Glomerular endothelial cell (primary cell): ENCODE measurements around the gene BACH1. TPM values are rescaled to one million over a fixed set of nuclear protein-coding genes. Genes with fewer than 3 reads are reported as not detected.

Experiments
- DNase-seq: peaks from one replicate; pipeline ENCODE4 v3.0.0-alpha.2; 2011; ENCODE audit warnings: low read depth, low spot score; ENCODE audit errors: extremely low read depth
- total RNA-seq: library from RNA; depleted of rRNA; stranded (reverse); fragments of >200 nt; gene quantifications from 2 replicates; pipeline ENCODE4 v1.2.3, GENCODE V29; 2015

The BACH1 gene
- total RNA-seq, 1 donor from 2014 or later, result 21.5 TPM

- DNase-seq, result no peak
These were observed 9.4 kb upstream of the BACH1 start for GRCh38 chr21:29289317-29289716.

- no peak for DNase-seq
These were observed 8.5 kb upstream of the BACH1 start for GRCh38 chr21:29290240-29290639.

GRCh38 chr21:29293495-29293894 lies 5.2 kb upstream of the BACH1 start:
- DNase-seq, result no peak

GRCh38 chr21:29295066-29295650 lies 3.6 kb upstream of the BACH1 start:
- DNase-seq, result no peak

GRCh38 chr21:29296446-29296845 lies 2.3 kb upstream of the BACH1 start:
- no peak for DNase-seq

- DNase-seq, result no peak
These were observed 1.0 kb upstream of the BACH1 start for GRCh38 chr21:29297483-29298347.

- DNase-seq, result no peak
These were observed 559 bp downstream of the BACH1 start for GRCh38 chr21:29299046-29299915.

- no peak for DNase-seq
These were observed 1.4 kb downstream of the BACH1 start for GRCh38 chr21:29299916-29300806.

GRCh38 chr21:29300807-29301138 lies 2.1 kb downstream of the BACH1 start:
- no peak for DNase-seq

GRCh38 chr21:29301691-29302090 lies 3.0 kb downstream of the BACH1 start:
- no peak for DNase-seq

GRCh38 chr21:29302359-29302875 lies 3.7 kb downstream of the BACH1 start:
- no peak for DNase-seq

GRCh38 chr21:29303288-29303687 lies 4.6 kb downstream of the BACH1 start:
- no peak for DNase-seq

GRCh38 chr21:29304597-29304996 lies 5.9 kb downstream of the BACH1 start:
- DNase-seq, result no peak

- DNase-seq, result no peak
These were observed 6.3 kb downstream of the BACH1 start for GRCh38 chr21:29305068-29305467.

GRCh38 chr21:29305561-29305960 lies 6.8 kb downstream of the BACH1 start:
- DNase-seq, result no peak

- no peak for DNase-seq
These were observed 8.2 kb downstream of the BACH1 start for GRCh38 chr21:29306920-29307319.

GRCh38 chr21:29307718-29308455 lies 9.2 kb downstream of the BACH1 start:
- no peak for DNase-seq

GRCh38 chr21:29308456-29308783 lies 9.7 kb downstream of the BACH1 start:
- DNase-seq, result no peak

- no peak for DNase-seq
These were observed 11.0 kb downstream of the BACH1 start for GRCh38 chr21:29309703-29310102.

GRCh38 chr21:29311802-29312201 lies 13.1 kb downstream of the BACH1 start:
- no peak for DNase-seq
